Lower lobe of right lung (tissue), 2 donors: ENCODE data around the gene TMEM72. TPM values are rescaled to one million over a fixed set of nuclear protein-coding genes. Genes with fewer than 3 reads are reported as not detected.

Source experiments
- ATAC-seq, 2 donors: fragments of 200-7000 bp; cut with Tn5 transposase; one replicate each; pipeline ENCODE4 v1.9.1; 2020 to 2022; ENCODE audit warnings: mild to moderate bottlenecking in 2 of 2, moderate library complexity in 2 of 2
- DNase-seq: peaks from one replicate; pipeline ENCODE4 v3.0.0-alpha.2; 2020
- H3K27ac ChIP-seq: fragments of 200-600 bp; one replicate; pipeline ENCODE4 v1.8.0; 2022
- H3K27me3 ChIP-seq: fragments of 200-600 bp; one replicate; pipeline ENCODE4 v1.8.0; 2022; ENCODE audit warnings: low read depth
- H3K36me3 ChIP-seq: fragments of 200-600 bp; one replicate; pipeline ENCODE4 v1.8.0; 2022; ENCODE audit warnings: mild to moderate bottlenecking
- H3K4me1 ChIP-seq: fragments of 200-600 bp; one replicate; pipeline ENCODE4 v1.8.0; 2022
- H3K4me3 ChIP-seq: fragments of 200-600 bp; one replicate; pipeline ENCODE4 v1.8.0; 2022; ENCODE audit warnings: mild to moderate bottlenecking
- H3K9me3 ChIP-seq: fragments of 200-600 bp; one replicate; pipeline ENCODE4 v1.8.0; 2022
- intact Hi-C: fragments of 100-400 bp; cut with DNase I; formaldehyde crosslinking; loops from one replicate; pipeline ENCODE4 v1.11.0; 2022
- total RNA-seq: library from RNA; stranded (reverse); fragmentation: NEBNext Ultra II Directional; extraction: Animal tissue kit (Norgen Biotek cat#: 25700); gene quantifications from one replicate; pipeline ENCODE4 v1.2.1, GENCODE V29; 2021
- TF ChIP-seq, protein P1 (sequence below): fragments of 200-600 bp; IDR thresholded peaks from one replicate; pipeline ENCODE4 v1.8.0; 2022; ENCODE audit warnings: antibody characterized with exemption, mild to moderate bottlenecking
- donor health status: DM: no; HTN: yes; CAD: no; lungs with severe emphysema.

The TMEM72 gene
- total RNA-seq, 1 donor from 2014 or later, result not detected

DNA sequence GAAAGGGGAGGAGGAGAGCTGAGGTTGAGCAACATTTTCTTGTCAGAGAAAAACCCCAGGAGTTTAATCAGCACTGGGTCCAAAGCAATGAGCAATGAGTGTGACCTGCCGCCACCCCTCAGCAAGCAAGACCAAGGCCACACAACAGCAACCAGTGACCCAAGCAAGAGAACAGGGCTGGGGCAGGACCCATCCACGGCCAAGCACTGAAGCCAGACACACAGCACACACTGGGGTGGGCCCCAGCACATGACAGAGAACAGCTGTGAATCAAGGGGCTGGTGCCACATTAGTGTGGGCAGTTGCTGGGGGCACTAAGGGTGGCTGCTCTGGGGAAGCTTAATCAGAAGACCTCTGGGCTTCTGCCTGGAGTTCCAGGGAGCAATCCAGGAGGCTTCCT is 16.2 kb downstream of the TMEM72 start:
- intact Hi-C loops, result no loop called here
- Histone ChIP-seq H3K27ac (no peak overlapping the region), H3K36me3 (no peaks in the 10 kb centered on the region), H3K9me3 (no peaks in the 10 kb centered on the region), H3K4me3 (no peak overlapping the region), H3K27me3 (no peaks in the 10 kb centered on the region), H3K4me1 (no peaks in the 10 kb centered on the region)
- DNase-seq, result no peak
- TF ChIP-seq, protein P1, sequence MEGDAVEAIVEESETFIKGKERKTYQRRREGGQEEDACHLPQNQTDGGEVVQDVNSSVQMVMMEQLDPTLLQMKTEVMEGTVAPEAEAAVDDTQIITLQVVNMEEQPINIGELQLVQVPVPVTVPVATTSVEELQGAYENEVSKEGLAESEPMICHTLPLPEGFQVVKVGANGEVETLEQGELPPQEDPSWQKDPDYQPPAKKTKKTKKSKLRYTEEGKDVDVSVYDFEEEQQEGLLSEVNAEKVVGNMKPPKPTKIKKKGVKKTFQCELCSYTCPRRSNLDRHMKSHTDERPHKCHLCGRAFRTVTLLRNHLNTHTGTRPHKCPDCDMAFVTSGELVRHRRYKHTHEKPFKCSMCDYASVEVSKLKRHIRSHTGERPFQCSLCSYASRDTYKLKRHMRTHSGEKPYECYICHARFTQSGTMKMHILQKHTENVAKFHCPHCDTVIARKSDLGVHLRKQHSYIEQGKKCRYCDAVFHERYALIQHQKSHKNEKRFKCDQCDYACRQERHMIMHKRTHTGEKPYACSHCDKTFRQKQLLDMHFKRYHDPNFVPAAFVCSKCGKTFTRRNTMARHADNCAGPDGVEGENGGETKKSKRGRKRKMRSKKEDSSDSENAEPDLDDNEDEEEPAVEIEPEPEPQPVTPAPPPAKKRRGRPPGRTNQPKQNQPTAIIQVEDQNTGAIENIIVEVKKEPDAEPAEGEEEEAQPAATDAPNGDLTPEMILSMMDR, result no peak
- peak in 1 of 2 donors; percentile 34 for ATAC-seq

DNA sequence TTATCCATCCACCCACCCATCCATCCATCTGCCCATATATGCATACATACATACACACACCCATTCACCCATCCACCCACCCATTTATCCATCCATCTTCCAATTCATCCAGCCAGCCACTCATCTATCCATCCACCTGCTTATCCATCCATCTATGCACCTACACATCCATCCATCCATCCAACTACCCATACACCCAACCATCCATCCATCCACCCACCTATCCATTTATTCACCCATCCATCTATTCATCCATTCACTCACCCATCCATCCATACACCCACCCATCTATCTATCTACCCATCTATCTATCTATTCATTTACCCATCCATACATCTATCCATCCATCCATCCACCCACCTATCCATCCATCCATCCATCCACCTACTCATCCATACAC is 17.3 kb downstream of the TMEM72 start:
- Histone ChIP-seq H3K27ac (no peak overlapping the region), H3K36me3 (no peaks in the 10 kb centered on the region), H3K27me3 (no peaks in the 10 kb centered on the region), H3K9me3 (no peaks in the 10 kb centered on the region), H3K4me3 (no peak overlapping the region), H3K4me1 (peaks cover 5% of the 10 kb centered on the region)
- ATAC-seq (no peak), DNase-seq (no peak)
- TF ChIP-seq, protein P1, result no peak
- intact Hi-C loops, result no loop called here

DNA sequence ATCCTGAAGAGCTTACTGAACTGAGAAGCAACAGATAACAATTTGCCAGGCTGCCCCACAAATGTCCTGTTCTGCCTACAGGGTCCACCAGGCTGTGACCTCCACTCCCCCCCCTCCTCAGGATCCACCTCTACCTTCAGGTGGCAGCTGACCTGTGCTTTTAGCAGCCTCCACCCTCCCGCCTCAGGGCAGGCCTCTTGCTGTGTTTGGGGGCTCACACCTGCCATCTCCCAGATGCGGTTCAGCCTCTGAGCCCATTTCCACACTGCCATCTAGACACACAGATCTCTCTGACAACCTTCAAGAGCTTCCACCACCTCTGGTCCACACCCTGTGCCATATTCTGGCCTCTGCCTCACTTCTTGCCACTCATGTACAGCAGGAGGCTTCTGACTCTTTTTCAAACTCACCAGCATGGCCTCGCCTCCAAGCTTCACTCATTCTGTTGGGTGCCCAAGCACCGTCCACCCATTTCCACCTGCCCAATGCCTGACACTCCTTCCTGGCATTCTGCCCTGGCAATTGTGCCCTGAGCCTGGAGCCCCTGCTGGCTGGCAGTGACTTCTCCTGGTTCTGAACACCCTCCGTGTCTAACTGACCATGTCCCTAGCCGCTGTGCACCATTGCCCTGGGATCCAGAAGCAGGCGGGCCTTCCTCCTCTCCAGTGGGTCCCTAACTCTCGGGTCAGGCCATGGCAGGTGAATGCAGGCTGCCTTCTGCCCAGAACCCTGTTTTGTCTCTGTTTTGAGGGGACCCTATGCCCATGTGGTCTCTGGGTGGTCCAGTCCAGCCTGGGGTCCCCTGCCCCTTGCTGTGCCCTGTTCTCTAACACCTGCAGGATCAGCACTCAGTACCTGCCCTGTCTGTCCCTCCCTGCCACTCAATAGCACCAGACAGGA is 18.5 kb downstream of the TMEM72 start:
- Histone ChIP-seq H3K36me3 (no peaks in the 10 kb centered on the region), H3K9me3 (no peaks in the 10 kb centered on the region), H3K4me3 (no peak overlapping the region), H3K27me3 (no peaks in the 10 kb centered on the region), H3K27ac (no peak overlapping the region), H3K4me1 (peaks cover 5% of the 10 kb centered on the region)
- DNase-seq, result no peak
- ATAC-seq, result no peak
- TF ChIP-seq, protein P1, result no peak
- intact Hi-C loops, result no loop called here

DNA sequence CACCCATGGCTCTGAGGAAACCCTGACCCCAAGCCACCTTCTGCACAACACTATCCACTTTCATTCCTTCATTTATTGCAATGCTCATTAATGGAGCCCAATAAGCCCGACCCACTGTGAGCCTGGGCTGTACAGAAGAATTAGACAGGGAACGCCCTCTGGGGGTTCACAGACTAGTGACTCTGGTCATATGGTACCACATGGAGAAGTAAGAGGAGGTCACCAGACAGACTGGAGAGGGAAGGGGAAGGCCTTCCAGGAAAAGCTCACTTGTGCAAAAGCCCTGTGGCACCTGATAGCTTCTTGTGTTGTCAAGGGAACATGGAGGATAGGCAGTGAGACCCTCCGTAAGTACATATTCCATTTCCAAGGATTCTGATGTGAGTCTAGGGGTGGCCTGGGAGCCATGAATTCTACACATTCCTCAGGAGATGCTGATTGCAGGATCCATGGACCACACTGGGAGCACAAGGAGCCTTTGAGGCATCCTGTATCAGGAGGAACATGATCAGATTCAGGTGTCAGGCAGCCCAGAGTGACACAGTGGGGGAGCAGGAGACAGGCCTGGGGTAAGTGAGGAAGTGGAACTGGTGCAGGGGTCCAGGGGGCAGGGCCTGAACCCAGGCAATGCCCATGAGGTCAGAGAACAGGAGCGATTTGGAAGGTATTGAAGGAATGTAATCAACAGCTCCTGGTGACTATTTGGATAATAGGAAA is 19.9 kb downstream of the TMEM72 start:
- TF ChIP-seq, protein P1, result no peak
- DNase-seq (no peak), ATAC-seq (peak in 1 of 2 donors; percentile 41)
- H3K9me3 ChIP-seq, result no peaks in the 10 kb centered on the region
- intact Hi-C loops, result no loop called here
- H3K36me3 ChIP-seq, result no peaks in the 10 kb centered on the region
- no peak overlapping the region for H3K4me3 ChIP-seq
- no peaks in the 10 kb centered on the region for H3K27me3 ChIP-seq
- H3K27ac ChIP-seq, result no peak overlapping the region
- peaks cover 14% of the 10 kb centered on the region for H3K4me1 ChIP-seq

DNA sequence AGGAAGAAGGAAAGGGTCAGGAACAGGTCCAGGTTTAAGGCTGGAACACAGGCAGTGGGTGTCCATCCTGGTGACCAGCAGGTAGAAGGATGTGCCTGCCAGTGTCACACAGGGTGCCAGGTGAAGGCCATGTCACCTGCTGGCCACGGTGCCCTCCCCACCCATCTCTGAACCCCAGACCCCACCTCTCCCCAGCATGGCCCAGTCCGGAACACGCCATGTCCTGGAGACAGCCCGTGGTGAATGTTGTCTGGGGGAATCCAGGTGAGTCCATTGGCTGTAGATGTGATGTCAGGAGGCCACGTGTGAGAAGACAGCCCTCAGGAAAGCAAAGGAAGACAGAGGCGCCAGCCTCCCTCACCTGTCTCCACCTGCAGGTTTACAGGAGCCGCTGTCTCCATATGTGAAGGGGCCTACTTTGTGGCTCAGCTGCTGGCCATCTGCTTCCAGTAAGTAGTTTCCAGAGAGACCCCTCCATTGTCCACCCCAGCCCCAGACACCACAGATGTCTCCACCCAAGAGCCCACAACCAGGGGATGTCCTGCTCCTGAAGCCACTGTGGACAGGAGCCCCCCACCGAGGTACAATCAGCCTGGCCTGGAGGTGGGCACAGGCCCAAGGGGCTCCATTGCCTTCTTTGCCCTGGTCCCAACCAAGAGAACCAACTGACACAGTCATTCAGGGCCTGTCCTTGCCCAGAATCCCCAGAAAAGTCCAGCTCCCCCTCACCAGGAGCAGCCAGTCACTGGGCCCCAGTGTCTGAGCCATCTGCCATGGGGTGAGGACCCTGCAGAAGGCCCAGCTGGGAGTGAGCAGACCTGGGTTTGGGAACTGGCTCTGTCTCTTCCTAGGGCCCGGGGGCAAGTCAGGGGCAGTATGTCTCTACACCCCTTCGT is 20.7 kb downstream of the TMEM72 start:
- no peaks in the 10 kb centered on the region for H3K27me3 ChIP-seq
- peaks cover 14% of the 10 kb centered on the region for H3K4me1 ChIP-seq
- no peak overlapping the region for H3K27ac ChIP-seq
- no peak overlapping the region for H3K4me3 ChIP-seq
- TF ChIP-seq, protein P1, result no peak
- intact Hi-C loops, result no loop called here
- no peaks in the 10 kb centered on the region for H3K36me3 ChIP-seq
- no peak for DNase-seq
- no peaks in the 10 kb centered on the region for H3K9me3 ChIP-seq
- no peak for ATAC-seq
